Activated T-cell treated with anti-CD3 and anti-CD28 coated beads for 24 hours (primary cell): Measurements from ENCODE around the gene CYP11A1.

Source experiments
- DNase-seq: peaks from one replicate; pipeline ENCODE4 v3.0.0-alpha.2; 2020; ENCODE audit warnings: low read depth

Gene CYP11A1

GRCh38 chr15:74367296-74367854 lies at the start of gene CYP11A1:
Gene CYP11A1 (minus strand): TSS chr15:74367646. CDS start chr15:74367585, 61 bp downstream.
- no peak for DNase-seq

- DNase-seq: no peak
These were observed 49.8 kb upstream of the CYP11A1 start for GRCh38 chr15:74417225-74417624.

- no peak for DNase-seq
These were observed 48.8 kb upstream of the CYP11A1 start for GRCh38 chr15:74415966-74416916.

- DNase-seq: no peak
These were observed 47.3 kb upstream of the CYP11A1 start for GRCh38 chr15:74414603-74415338.

GRCh38 chr15:74414081-74414580 lies 46.7 kb upstream of the CYP11A1 start:
- DNase-seq: no peak

GRCh38 chr15:74413350-74414080 lies 46.1 kb upstream of the CYP11A1 start:
- DNase-seq: no peak

GRCh38 chr15:74412159-74412558 lies 44.7 kb upstream of the CYP11A1 start:
- no peak for DNase-seq

GRCh38 chr15:74411686-74412085 lies 44.2 kb upstream of the CYP11A1 start:
- DNase-seq: no peak

GRCh38 chr15:74410502-74410901 lies 43.1 kb upstream of the CYP11A1 start:
- DNase-seq: no peak

GRCh38 chr15:74409225-74409624 lies 41.8 kb upstream of the CYP11A1 start:
- no peak for DNase-seq

- DNase-seq: no peak
These were observed 41.4 kb upstream of the CYP11A1 start for GRCh38 chr15:74408815-74409214.

GRCh38 chr15:74408385-74408784 lies 40.9 kb upstream of the CYP11A1 start:
- DNase-seq: no peak

GRCh38 chr15:74406992-74407705 lies 39.7 kb upstream of the CYP11A1 start:
- no peak for DNase-seq

- DNase-seq: no peak
These were observed 39.1 kb upstream of the CYP11A1 start for GRCh38 chr15:74406517-74406916.

- DNase-seq: no peak
These were observed 38.4 kb upstream of the CYP11A1 start for GRCh38 chr15:74405823-74406222.

- DNase-seq: no peak
These were observed 36.6 kb upstream of the CYP11A1 start for GRCh38 chr15:74403991-74404563.

GRCh38 chr15:74403588-74403919 lies 36.1 kb upstream of the CYP11A1 start:
- DNase-seq: no peak

GRCh38 chr15:74402873-74403587 lies 35.6 kb upstream of the CYP11A1 start:
- DNase-seq: peak; percentile 80

GRCh38 chr15:74402337-74402841 lies 34.9 kb upstream of the CYP11A1 start:
- no peak for DNase-seq
